Renal pelvis (tissue), 12 donors: ENCODE measurements around the gene TMEM245. TPM values are rescaled to one million over a fixed set of nuclear protein-coding genes. Genes with fewer than 3 reads are reported as not detected.

Source experiments
- DNase-seq: peaks from one replicate; pipeline ENCODE4 v3.0.0-alpha.2; 2013
- long read RNA-seq, 16 experiments: transcript quantifications; one replicate each; lab custom pipeline, GENCODE V29; 2026
- polyA plus RNA-seq, 3 donors: library from polyadenylated mRNA; unstranded; fragments of 120-200 nt; gene quantifications; one replicate each; pipeline ENCODE4 v1.2.1, GENCODE V29; 2013; ENCODE audit not compliant: insufficient read length in 3 of 3

TMEM245 gene
- 10 to 100 TPM; 52.3 to 80.3 (median 71.8) TPM for polyA plus RNA-seq
- long read RNA-seq, donor 1, partial matches to known transcripts: 18 of 25 reads
- long read RNA-seq, donor 1, other reads (novel, unspliced or antisense): 6 of 25 reads
- long read RNA-seq, donor 2, partial matches to known transcripts: 25 of 33 reads
- long read RNA-seq, donor 2, other reads (novel, unspliced or antisense): 8 of 33 reads
- long read RNA-seq, donor 3, partial matches to known transcripts: 16 of 16 reads
- long read RNA-seq, donor 3, other reads (novel, unspliced or antisense): 0 of 16 reads
- long read RNA-seq, donor 4, partial matches to known transcripts: 15 of 16 reads
- long read RNA-seq, donor 4, other reads (novel, unspliced or antisense): 0 of 16 reads
- long read RNA-seq, donor 5: 0 reads
- long read RNA-seq, donor 6, partial matches to known transcripts: 27 of 28 reads
- long read RNA-seq, donor 6, other reads (novel, unspliced or antisense): 0 of 28 reads
- long read RNA-seq, donor 7, partial matches to known transcripts: 25 of 25 reads
- long read RNA-seq, donor 7, other reads (novel, unspliced or antisense): 0 of 25 reads
- long read RNA-seq, donor 8: 0 reads
- long read RNA-seq, donor 9, partial matches to known transcripts: 27 of 28 reads
- long read RNA-seq, donor 9, other reads (novel, unspliced or antisense): 0 of 28 reads
- long read RNA-seq, donor 10, partial matches to known transcripts: 35 of 38 reads
- long read RNA-seq, donor 10, other reads (novel, unspliced or antisense): 0 of 38 reads
- long read RNA-seq, donor 11, partial matches to known transcripts: 5 of 6 reads
- long read RNA-seq, donor 11, other reads (novel, unspliced or antisense): 0 of 6 reads
- long read RNA-seq, donor 12, partial matches to known transcripts: 36 of 49 reads
- long read RNA-seq, donor 12, other reads (novel, unspliced or antisense): 12 of 49 reads
- long read RNA-seq, donor 13, partial matches to known transcripts: 0 of 3 reads
- long read RNA-seq, donor 13, other reads (novel, unspliced or antisense): 0 of 3 reads
- long read RNA-seq, donor 14: 0 reads
- long read RNA-seq, donor 15, partial matches to known transcripts: 28 of 42 reads
- long read RNA-seq, donor 15, other reads (novel, unspliced or antisense): 11 of 42 reads
- long read RNA-seq, donor 16, partial matches to known transcripts: 39 of 44 reads
- long read RNA-seq, donor 16, other reads (novel, unspliced or antisense): 5 of 44 reads

DNA sequence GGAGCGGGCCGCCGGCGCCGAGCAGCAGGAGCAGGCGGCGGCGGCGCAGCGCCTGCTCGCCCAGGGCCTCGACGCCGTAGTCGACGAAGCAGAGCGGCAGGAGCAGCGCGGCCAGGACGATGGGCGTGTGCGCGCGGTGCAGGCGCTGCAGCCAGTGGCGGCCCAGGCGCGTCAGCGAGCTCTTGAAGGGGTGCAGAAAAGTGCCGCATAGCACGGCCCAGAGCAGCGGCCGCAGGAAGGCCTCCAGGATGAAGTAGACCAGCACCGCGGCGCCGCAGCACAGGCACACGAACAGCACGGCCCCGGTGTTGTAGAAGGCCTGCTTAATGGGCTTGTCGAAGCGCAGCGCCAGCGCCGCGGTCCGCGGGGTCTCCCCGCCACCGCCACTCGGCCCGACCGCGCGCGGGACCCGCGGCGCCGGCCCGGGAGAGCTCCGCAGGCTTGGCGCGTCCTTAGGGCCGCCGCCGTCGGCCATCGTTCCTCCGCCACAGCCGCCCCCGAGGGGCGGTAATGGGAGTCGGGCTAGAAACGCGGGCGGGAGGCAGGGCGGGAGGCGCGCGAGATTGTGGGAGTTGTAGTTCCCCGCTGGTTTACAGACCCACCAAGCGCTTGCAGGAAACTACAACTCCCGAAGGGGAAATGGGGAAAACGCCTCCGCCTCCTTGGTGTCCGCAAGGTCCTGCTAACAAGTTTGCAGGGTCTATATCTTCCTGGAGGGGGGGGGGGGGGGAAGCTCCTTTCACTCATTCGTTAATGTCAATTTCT, at the start of gene TMEM245:
TMEM245 (minus strand) TSS at position 509 of the 765 bp plus-strand sequence; CDS start at position 475, 34 bp downstream.
- DNase-seq: peak; percentile 99

GRCh38 chr9:109168170-109168569, 48.4 kb upstream of the TMEM245 start:
- no peak for DNase-seq

GRCh38 chr9:109167716-109168115, 48.0 kb upstream of the TMEM245 start:
- no peak for DNase-seq

GRCh38 chr9:109166771-109167601, 47.2 kb upstream of the TMEM245 start, which contains the start of gene FRRS1L:
Gene FRRS1L (minus strand): TSS chr9:109167249. CDS start chr9:109167138, 111 bp downstream.
- peak; percentile 15 for DNase-seq

GRCh38 chr9:109166171-109166770, 46.5 kb upstream of the TMEM245 start:
- no peak for DNase-seq

GRCh38 chr9:109164042-109164441, 44.3 kb upstream of the TMEM245 start:
- no peak for DNase-seq

GRCh38 chr9:109163194-109163593, 43.4 kb upstream of the TMEM245 start:
- DNase-seq: no peak

DNA sequence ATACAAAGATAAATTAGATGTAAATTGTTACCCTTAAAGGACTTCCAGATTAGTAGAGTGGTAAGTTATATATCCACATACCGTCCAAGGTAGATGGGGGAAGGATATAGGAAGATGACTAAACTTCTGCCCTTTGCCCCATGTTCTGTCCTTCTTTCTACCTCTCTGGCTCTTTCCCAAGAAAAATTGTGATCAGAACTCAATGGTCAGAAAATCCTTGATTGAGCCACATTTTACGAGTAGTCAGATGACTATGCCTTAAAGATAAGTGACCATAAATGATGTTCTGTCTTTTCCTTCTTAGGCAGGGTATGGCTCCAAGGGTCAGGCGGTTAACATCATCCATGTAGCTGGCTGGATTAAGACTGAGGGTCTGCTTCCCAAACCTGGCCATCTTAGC, 42.9 kb upstream of the TMEM245 start:
- no peak for DNase-seq

DNA sequence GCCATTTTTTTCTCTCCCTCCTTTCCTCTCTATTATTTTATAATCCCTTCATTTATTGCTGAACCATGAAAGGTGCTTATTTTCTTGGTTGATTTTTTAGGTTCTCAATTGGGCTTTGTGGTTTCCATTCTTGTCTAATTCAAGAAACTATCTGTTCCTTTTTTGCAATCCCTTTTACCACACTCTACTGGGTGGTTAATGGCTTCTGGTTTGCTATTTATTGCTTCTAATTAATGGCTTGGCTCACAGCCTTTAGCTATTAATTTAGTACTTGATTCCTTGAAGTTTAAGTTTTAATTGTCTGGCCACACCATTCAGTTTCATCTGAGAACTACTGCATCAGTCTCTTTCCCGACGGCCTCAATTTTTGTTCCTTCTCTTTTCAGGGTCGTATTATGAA, 41.7 kb upstream of the TMEM245 start:
- no peak for DNase-seq

GRCh38 chr9:109159583-109159982, 39.8 kb upstream of the TMEM245 start:
- DNase-seq: no peak

DNA sequence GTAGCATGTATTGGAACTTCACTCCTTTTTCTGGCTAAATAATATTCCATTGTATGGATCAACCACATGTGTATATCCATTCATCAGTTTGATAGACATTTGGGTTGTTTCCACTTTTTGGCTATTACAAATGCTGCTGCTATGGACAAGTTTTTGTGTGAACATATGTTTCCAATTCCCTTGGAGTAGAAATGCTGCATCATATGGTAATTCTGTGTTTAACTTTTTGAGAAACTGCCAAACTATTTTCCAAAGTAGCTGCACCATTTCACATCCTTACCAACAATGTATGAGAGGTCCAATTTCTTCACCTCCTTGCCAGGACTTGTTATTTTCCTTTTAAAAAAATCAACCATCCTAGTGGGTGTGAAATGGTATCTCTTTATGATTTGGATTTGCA, 38.9 kb upstream of the TMEM245 start:
- DNase-seq: no peak

DNA sequence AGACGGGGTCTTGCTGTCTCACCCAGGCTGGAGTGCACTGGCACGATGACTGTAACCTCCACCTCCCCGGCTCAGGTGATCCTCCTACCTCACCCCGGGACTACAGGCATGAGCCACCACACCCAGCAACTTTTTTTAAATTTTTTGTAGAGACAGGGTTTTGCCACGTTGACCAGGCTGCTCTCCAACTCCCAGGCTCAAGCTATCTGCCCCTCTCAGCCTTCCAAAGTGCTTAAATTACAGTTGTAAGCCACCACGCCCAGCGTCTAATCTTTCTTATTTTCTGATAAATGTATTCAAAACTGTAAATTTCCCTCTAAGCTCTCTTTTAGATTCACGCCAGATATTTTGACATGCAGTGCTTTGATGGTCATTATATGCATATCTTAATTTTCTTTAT, 37.0 kb upstream of the TMEM245 start:
- no peak for DNase-seq

DNA sequence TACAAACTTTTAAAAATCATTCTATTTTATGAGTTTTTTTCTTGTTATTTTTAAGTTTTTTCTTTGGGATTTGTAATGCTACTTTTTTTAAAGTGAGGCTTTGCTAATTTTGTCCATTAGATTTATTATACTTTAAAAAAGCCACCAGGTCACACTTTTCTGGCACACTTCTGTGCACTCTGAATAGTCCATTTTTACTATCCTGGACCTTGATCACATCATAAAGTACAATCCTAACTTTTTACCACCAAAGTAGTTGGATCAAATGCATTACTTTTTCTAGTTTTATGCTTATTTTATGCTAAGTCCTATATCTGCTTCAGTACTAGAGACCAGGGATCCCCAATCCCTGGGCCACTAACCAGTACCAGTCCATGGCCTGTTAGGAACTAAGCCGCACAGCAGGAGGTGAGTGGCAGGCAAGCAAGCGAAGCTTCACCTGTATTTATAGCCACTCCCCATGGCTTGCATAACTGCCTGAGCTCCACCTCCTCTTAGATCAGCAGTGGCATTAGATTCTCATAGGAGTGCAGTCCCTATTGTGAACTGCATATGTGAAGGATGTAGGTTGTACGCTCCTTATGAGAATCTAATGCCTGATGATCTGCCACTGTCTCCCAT, 31.3 kb upstream of the TMEM245 start:
- no peak for DNase-seq

- no peak for DNase-seq
Observed at GRCh38 chr9:109149722-109150121, 30.0 kb upstream of the TMEM245 start.

DNA sequence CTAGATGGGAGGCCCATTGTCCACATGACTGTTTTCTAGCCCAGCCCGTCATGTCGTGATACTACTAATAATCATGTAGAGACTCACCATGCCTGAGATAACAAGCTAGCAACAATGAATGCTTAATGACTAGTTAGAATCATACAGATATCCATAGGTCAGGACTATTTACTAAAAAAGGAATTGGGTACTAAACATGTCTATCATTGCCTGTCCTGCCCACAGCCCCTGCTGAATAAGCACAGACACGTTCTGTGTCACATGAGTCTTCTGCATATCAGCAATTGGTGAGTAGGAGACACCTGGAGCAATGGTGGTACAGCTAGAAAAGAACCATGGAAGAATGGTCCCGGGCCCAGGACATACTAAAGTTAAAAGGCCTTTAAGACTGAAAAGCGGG, 29.3 kb upstream of the TMEM245 start:
- DNase-seq: no peak

GRCh38 chr9:109145051-109145450, 25.3 kb upstream of the TMEM245 start:
- no peak for DNase-seq

DNA sequence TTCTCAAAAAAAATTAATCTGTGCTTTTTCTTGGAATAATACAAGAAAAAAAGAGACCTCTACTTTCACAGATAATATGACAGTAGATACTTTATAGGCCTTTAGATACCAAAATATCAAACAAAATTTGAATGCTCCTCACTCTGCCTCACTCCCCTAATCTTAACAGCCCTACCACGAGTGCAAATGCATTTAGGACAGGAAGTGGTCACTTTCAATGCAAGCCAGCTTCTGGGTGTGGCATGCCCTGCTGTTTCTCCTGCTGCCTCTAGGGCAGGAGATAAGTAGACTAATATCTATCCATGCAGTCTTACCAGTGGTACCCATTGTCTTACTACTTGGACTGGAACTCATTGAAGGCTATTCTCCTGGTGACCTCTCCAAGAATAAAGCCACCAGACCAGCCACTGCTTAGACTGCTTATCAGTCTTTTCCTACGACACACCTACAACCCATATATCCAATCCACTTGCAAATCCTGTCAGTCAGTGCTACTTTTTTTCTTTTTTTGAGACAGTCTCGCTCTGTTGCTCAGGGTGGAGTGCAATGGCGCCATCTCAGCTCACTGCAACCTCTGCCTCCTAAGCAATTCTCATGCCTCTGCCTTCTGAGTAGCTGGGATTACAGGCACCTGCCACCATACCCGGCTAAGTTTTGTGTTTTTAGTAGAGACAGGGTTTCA, 24.3 kb upstream of the TMEM245 start:
- DNase-seq: no peak

DNA sequence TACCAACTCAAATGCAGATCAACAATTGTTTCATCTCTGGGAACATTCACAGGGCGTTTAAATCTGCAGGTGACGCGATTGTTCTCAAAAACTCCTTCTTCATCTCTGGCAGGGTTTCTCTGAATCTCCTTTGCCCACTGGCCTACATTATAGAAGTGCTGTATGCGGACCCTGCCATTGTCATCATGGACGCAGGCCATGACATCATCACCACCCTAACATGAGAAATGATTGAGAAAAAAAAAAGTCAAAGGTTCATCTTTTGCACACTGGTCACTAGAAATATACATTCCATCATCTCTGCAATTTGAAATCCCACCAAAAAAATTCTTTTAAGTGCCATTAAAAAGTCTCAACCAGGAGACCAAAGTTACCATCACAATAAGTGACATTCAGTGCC, 21.6 kb upstream of the TMEM245 start:
- DNase-seq: no peak

- DNase-seq: no peak
Observed at GRCh38 chr9:109139851-109140250, 20.1 kb upstream of the TMEM245 start.
